ENCODE data around the gene HES4.
"Not testable (repeated sequence)": the region's sequence is repeated elsewhere in the genome, so short reads cannot be mapped to it uniquely, and the experiment has no call there.

HES4 gene

GRCh38 chr1:1033009-1033587 is 33.2 kb upstream of the HES4 start:
- peak; percentile 65 to 81 (median 76) for DNase-seq

GRCh38 chr1:1032424-1032823 is 32.5 kb upstream of the HES4 start:
- no peak for DNase-seq

DNA sequence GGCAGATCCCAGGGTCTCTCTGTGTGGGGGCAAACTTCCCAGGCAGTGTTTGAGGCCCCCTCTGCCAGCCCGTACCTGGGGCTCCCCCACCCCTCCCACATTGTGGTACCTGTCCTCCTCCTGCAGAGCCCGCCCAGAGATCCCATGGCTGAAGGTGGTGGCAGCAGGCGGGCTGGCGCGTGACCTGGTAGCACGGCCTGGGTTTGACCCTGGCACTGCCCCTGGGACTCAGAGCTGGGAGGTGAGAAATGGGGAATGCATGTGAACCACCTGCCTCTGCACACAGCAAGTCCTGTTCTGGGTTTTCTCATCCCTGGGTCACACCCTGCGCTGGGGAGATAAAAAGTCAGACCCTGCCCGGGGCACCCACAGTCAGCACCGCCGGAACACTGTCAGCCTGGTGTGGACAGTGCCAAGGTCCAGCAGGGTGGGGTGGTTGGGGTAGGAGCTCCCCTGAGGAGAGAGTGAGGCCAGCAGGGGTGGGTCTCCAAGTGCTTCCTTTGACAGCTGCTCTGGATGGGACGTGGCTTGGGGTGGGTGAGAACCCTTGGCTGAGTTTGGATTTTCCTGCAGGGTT is 31.9 kb upstream of the HES4 start:
- DNase-seq = no peak

DNA sequence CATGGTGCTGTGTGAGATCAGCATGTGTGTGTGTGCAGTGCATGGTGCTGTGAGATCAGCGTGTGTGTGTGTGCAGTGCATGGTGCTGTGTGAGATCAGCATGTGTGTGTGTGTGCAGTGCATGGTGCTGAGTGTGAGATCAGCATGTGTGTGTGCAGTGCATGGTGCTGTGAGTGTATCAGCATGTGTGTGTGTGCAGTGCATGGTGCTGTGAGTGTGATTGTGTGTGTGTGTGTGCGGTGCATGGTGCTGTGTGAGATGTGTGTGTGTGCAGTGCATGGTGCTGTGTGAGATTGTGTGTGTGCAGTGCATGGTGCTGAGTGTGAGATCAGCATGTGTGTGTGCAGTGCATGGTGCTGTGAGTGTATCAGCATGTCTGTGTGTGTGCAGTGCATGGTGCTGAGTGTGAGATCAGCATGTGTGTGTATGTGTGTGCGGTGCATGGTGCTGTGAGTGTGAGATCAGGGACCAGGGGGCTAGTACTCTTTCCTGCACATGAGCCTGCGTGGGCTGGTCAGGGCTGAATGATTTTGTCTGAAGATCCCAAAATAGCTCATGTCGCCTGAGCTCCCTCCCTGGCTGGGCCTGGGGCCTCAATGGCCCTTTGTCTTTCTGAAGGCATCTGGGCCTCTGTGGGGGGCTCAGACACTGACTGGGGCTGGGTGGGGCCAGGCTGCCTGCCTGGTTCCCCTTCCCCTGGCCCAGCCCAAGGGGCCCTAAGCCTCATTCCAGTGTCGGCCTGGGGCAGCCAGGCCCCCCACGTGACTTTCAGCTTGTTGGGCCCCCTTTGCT is 31.2 kb upstream of the HES4 start:
- DNase-seq = not testable (repeated sequence)

- no peak for DNase-seq
These were observed 27.9 kb upstream of the HES4 start for GRCh38 chr1:1027791-1028190.

GRCh38 chr1:1026599-1027413 is 26.9 kb upstream of the HES4 start:
- no peak for DNase-seq

DNA sequence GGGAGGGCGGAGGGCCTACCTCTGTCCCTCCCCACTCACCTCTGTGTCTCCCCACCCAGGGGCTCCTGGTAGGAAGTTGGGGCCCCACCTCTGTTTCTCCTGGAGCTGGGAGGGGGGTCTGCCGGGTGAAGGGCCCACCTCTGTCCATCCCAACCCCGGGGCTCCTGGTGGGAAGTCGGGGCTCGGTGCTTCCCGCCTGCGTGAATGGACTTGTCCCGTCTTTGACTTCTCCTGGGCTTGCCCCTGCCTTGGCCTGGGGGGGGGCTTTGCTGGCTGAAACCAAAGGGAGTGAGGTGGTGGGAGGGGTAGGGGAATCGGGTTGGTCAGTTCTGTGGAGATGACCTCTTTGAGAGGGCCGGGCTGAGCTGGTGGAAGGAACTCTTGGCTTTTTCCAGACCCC is 25.8 kb upstream of the HES4 start:
- DNase-seq = no peak

GRCh38 chr1:1024771-1025699 is 25.1 kb upstream of the HES4 start:
- no peak for DNase-seq

DNA sequence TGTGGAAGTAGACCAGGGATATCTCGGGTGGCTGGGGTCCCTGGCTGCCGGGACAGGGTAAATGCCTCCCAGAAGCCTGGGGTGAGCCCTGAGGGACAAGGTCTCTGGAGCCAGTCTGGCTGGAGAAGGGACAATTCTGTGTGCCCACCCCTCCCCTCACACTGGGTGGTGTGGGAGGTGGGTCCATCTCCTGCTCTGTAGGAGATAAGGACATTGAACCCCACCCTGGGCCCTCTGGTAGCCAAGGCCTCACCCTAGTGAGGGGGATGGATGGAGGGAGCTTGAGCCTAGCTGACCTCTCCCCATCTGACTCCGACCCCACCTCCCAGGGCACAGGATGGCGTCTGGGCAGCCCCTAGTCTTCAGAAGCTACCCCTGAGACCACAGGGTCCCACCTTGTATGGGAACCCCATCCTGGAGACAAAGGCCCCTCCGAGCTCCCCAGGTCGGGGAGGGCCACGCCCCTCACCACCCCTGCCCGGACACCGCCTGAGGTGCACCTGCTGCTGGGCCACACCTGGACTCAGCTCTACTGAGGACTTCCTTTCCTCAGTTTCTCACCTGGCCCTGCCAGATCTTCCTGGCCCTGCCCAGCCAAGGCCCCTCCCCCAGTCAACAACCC is 24.4 kb upstream of the HES4 start:
- DNase-seq = no peak

DNA sequence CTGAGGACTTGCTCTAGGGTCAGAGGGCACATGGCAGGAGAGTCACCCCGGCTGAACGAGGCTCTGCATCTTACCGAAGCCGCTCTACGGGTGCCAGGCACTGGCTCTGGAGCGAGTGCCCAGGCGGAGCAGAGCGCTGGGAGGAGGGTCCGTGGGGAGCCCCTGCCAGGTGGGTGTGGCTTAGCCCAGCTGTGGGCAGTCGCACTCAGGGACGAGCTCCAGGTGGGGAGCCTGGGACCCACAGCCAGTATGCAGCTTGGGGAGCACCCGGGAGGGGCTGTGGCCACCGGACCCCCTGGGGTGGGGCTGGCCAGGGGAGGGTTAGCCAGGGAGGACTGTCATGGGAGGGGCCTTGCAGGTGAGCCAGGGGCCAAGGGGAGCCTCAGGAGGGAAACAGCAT is 23.8 kb upstream of the HES4 start:
- DNase-seq = no peak

DNA sequence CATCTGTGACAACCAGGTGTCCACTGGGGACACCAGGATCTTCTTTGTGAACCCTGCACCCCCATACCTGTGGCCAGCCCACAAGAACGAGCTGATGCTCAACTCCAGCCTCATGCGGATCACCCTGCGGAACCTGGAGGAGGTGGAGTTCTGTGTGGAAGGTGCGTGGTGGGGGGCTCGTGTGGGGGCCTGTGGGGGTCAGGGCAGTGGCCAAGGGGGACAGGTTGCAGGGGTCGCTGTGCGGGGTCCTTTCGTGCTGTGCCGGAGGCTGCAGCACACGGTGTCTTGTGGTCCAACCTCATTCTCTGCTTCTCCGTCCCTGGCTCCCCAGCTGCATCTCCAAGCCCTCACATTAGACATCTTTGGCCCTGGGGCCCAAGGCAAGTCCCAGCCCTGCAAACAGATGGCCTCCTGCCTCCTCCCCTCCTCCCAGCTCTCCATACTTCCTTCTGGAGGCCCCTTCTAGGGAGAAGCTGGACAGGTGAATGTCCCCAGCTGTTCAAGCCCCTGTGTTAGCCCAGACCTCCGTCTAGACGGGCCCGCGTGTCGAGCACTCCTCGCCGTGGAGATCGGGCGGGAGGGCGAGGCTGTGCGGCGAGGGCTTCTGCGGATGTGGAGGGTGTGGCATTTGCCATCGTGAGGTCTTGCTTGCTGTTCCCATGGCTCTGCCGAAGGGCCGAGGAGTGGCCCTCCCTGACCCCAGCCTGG is 22.6 kb upstream of the HES4 start:
- DNase-seq = no peak

- DNase-seq = no peak
These were observed 22.0 kb upstream of the HES4 start for GRCh38 chr1:1021920-1022259.

GRCh38 chr1:1021010-1021919 is 21.4 kb upstream of the HES4 start:
- no peak for DNase-seq

DNA sequence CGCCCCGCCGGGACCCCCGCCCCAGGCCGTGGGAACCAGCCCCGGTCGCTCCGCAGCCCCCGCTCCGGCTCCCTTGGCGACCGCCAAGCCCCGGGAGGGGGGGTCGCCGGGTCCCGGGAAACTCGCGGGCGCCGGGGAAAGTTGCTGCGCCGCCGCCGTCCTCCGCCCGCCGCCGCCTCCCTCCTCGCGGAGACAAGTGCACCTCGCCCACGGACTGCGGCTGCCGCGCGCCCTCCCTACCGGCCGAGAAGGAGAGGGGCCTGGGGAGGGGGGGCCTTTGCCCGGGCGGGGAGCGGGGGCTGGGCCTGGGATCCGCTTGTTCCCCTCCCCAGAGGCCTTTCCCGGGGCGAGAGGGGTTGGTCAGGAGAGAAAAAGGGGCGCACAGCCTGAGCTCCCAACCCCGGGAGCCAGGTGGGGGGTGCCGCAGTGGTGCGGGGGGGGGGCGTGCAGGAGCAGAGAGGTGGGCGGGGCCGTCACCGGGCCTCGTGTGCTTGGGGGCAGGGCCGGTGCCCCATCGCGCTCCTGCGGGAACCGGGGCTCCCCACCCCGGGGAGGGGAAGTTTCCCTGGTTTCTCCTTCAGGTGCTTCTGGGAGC is 20.6 kb upstream of the HES4 start:
- peak in 1 of 4 experiments; percentile 45 for DNase-seq

DNA sequence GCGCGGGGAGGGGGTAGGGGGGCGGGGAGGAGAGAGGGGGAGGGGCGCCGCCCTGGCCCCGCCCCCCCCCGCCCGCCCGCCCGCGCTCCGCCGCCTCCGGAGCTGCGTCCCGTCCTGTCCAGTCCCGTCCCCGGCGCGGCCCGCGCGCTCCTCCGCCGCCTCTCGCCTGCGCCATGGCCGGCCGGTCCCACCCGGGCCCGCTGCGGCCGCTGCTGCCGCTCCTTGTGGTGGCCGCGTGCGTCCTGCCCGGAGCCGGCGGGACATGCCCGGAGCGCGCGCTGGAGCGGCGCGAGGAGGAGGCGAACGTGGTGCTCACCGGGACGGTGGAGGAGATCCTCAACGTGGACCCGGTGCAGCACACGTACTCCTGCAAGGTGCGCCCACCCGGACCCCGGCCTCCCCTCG is 20.1 kb upstream of the HES4 start, which contains the start of gene AGRN:
TSS of gene AGRN (plus strand) at position 121 of the 405 bp plus-strand sequence. CDS start at position 174, 53 bp downstream.
- DNase-seq = no peak

- DNase-seq = peak; percentile 49 to 83 (median 60)
These were observed 19.5 kb upstream of the HES4 start for GRCh38 chr1:1019122-1019999.

DNA sequence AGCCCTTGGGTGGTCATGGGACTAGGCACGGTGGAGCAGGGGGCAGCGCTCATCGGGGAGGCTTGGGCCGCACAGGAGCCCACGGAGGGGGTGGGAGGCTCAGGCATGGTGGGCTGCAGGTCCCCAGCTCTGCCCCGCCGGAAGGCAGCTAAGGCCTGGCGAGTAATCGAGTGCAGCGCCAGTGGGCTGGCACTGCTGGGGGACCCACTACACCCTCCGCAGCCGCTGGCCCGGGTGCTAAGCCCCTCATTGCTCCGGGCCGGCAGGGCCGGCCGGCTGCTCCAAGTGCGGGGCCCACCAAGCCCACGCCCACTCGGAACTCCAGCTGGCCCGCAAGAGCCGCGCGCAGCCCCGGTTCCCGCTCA is 18.4 kb upstream of the HES4 start:
- DNase-seq = not testable (repeated sequence)
